Measurements from ENCODE around the gene CDHR2.

- TF ChIP-seq CTCF (IDR thresholded peaks at IDR 0.05) = no peak
- no peak for TF ChIP-seq POLR2A (IDR thresholded peaks at IDR 0.05)
- TF ChIP-seq POLR2AphosphoS5 (IDR thresholded peaks at IDR 0.05) = no peak
Measured at GRCh38 chr5:176587398-176587797, 38.3 kb downstream of the CDHR2 start.

Data from suprapubic skin (tissue), 4 donors.